ENCODE data around the gene COBL.

The COBL gene

DNA sequence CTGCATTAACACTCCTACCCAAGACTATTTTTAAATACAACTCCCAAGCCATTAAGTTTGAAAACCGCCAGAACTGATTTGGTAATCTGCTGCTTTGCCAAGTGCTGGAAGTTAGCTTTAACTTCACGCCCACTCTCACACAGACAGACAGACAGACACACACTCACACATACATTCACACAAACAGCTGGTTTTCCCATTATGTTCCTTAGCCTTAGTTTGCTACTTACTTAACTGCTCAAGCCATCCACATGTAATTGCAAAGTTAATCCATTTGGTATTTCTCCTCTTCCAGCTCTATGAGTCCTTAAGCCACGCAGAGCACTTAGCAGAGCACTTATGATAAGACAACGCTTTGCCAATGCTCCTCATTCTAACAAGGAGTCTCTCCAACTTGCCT lies 8.3 kb downstream of the COBL start:
- DNase-seq (ENCODE audit: low read depth in 1 of 2, low spot score in 1 of 2): no peak

DNA sequence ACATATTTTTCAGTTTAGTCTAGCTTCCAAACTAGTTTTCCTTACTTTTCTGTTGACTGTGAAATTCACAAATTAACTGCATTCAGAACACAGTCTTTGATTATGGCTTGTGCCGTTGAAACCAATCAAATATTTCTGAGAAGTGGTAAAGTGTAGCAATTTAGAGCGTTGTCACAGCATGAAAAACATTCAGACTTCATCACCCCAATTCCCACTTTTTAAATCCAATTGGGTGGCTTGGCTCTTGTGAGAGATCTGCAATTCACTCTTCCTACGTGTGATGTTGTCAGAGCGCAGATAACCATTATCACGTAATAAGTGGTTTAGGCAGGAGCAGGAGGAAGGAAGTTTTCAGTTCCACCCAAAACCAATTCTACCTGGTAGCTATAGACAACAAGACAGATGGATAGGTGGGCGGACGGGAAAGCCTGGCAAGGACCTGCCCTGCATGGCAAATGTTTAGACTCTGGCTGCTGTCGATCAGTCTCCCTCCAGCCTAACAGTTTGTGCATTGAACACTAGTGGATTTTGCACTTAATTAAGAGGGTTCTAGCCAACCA lies 8.9 kb downstream of the COBL start:
- no peak for DNase-seq (ENCODE audit: low read depth in 1 of 2, low spot score in 1 of 2)

DNA sequence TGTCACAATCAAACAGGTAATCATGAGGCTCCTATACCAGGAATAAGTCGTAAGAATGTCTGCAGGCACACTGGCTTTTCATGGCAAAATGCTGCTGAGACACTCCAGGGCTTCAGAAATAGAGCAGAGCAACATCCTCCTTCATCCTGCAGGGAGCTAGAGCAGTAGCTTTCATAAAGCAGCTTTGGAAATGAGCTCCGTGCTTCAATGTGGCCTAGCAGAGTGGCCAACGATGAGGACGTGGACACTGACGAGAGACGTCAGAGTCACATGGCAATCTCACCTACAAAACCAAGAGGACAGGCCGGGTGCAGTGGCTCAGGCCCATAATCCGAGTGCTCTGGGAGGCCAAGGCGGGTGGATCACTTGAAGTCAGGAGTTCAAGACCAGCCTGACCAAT lies 9.8 kb downstream of the COBL start:
- DNase-seq (ENCODE audit: low read depth in 1 of 2, low spot score in 1 of 2): no peak

DNA sequence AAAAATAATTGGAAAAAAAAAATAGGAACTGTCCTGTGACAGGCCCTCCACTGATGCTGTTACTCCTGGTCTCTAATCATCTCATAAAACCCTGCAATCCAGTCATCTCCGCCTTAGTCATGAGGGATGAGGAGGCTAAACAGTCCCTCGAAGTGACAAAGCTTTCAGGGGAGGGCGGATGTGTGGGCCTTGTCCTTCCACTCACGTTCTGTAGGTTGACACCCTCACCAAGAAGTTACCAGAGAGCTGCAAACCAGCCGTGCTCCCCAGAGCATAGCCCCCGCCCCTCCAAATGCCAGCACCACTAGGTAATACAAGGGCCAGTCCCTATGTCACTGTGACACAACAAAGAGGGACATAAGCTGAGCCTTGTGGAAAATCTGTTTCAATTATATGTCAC lies 11.9 kb downstream of the COBL start:
- DNase-seq (ENCODE audit: low read depth in 1 of 2, low spot score in 1 of 2): no peak

GRCh38 chr7:51303142-51303525 lies 13.5 kb downstream of the COBL start:
- no peak for DNase-seq (ENCODE audit: low read depth in 1 of 2, low spot score in 1 of 2)

- no peak for DNase-seq (ENCODE audit: low read depth in 1 of 2, low spot score in 1 of 2)
Measured at GRCh38 chr7:51301806-51302205, 14.8 kb downstream of the COBL start.

DNA sequence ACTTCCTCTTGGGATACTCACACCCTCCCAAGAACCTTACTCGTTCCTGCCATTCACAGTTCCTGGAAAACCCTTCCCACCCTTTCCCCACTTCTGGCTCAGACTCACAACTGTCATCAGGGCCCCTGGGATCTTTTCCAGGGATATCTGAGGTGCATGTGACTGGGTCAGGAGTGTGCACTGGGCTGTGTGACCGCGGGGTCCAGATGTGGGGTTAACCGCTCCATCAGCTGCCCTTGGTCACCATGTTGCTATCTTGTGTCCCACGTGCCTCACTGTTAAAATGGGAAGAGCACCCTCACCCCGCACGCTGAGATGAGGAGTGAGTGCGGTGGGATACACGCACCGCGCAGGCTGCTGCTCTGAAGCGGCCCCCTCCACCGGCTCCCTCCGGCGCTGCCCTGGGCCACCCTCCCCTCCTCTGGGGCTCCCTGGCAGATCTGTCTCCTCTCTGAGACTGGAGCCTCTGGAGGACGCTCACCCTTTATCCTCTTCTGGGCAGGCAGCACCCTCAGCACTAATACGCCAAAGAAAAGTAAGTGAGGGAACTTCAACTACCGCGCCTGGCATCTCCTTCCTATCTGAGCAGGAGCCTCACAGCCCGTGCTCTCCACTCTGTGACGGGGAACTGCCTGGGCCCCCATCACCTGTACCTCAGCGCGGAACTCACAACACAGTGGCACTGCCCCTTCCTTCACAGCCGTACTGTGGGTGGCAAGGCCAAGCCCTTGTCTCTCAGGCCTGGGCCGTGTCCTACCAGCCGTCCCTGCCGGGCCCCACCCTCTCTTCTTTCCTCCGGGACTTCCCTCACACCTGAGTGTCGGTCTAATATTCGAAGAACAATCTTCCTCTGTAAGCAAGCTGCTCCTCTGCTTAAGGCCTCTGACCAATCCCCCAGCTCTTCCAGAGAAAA lies 15.6 kb downstream of the COBL start:
- no peak for DNase-seq (ENCODE audit: low read depth in 1 of 2, low spot score in 1 of 2)

- DNase-seq (ENCODE audit: low read depth in 1 of 2, low spot score in 1 of 2): no peak
Measured at GRCh38 chr7:51299391-51300133, 17.0 kb downstream of the COBL start.

DNA sequence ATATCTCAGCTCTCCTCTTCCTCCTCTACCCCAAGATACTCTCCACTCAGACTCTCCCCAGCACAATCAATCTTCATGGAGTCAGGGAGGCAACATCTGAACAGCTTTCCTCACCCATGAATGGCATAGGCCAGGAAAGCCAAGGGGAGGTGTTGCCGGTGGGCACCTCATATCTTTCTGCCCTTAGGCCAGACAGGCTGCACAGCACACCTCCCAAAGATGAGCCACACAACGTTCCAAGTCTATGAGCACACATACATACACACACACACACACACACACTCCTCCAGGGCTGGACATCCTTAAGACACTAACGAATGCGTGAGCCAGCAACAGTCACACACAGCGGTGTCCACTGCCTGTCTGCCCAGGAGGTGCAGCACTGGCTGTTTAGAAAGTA lies 17.7 kb downstream of the COBL start:
- DNase-seq (ENCODE audit: low read depth in 1 of 2, low spot score in 1 of 2): no peak

DNA sequence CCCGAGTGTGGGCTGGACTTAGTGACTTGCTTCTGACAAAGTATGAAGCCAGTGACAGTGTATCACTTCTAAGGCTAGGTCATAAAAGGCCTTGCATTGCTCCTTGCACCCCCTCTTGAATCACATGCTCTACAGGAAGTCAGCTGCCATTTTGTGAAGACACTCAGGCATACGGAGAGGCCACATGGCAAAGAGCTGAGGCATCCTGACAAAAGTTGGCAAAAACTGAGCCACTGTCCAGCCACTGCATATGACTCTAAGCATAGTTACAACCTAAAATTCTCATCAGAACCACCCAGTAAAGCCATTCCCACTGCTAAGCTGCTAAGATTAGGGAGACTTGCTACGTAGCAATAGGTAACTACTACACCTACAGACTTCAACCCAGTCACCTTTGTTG lies 18.6 kb downstream of the COBL start:
- DNase-seq (ENCODE audit: low read depth in 1 of 2, low spot score in 1 of 2): no peak

DNA sequence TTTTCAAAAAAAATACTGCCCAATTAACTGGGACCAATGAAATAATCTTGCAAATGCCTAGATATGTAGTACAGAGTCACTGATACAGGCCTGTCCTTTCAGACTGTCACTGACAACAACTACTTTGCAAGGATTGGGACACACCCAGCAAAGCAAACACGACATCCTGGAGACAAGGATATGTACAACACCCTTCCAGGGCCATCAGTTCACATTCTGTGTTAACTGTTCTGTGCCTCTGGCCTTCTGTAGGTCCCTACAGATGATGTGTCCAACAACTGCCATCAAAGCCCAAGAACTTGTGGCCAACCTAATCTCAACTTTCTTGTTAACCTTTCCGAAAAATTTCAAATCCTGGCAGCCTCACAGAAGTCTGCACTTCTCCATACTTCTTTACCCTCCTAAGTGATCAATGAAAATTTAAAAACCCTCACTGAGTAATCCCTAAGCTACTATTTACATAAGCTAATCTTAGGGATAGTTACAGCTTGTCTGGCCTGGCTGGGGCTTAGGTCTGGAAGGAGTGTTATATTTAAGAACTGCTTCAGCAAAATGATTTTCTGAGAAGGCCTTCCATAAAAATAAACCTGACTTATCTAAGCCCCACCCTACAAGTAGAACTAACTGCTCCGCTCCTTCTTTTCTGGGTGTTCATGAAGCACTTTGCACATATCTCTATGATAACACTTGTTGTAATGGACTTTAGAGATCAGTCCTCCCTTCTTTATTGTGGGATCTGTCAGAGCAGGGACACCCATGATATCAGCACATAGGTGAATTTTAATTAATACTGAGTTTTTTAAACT lies 21.0 kb downstream of the COBL start:
- no peak for DNase-seq (ENCODE audit: low read depth in 1 of 2, low spot score in 1 of 2)

GRCh38 chr7:51292596-51292995 lies 24.0 kb downstream of the COBL start:
- no peak for DNase-seq (ENCODE audit: low read depth in 1 of 2, low spot score in 1 of 2)

- DNase-seq (ENCODE audit: low read depth in 1 of 2, low spot score in 1 of 2): no peak
Measured at GRCh38 chr7:51290702-51291540, 25.7 kb downstream of the COBL start.

GRCh38 chr7:51290304-51290637 lies 26.3 kb downstream of the COBL start:
- DNase-seq (ENCODE audit: low read depth in 1 of 2, low spot score in 1 of 2): no peak

DNA sequence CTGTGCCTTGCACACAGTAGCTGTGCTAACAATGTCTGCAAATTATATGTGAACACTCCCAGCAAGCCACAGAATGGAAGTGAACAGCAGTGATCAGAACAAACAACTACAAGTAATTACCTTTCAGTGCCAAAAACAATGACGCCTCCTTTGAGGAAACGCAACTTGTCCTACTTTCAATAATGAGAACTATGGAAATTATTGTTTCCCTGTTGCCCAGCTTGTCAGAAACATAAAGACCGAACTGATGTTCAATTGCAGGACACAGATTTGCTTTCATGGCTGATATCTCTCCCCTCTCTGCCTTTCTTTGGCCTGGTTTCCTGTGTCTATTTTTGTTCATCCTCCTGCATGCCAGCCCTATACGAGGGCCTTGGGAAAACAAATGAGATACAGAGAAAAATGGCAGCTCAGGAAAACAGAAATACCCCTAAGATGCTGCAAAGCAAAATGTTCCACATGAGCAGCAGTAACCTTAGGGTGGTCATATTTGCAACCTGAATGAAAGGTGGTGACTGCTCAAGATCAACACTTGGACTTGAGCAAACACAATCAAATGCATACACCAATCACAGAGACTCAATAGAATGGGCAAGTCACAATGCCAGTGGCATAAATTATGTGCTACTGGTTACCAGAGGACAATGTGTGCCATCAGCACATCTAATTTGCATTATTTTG lies 26.8 kb downstream of the COBL start:
- no peak for DNase-seq (ENCODE audit: low read depth in 1 of 2, low spot score in 1 of 2)

DNA sequence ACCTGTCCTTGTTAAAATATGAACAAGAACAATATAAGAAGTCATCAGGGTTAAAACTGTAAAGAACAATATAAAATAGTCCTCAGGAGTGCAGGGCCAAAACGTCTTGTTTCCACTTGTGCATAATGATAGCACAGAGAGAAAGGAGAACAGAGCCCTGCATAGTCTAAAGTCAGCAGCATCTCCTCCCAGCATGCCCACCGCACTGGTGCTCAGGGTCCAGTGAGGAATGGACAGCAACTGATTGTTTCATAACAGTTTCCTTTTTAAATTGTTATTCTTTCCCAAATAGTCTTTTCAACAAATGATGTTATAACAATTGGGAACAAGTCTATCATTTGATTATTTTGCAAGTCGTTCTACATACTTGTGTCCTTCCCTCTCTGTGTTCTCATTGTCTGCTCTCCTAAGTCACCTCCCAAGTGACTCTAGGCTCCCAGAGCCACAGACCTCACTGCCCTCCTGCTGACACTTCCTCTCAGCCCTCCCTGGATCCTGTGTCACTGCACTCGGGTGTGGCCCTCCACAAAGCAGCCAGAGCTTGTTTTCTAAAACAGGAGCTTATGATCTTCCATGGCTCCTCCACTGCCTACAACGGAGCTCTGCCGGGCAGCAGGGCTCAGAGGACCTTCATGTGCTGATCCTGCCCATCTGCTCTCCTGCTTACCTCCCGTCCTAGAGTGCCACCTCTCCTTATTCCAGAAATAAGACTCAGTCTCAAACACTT lies 27.6 kb downstream of the COBL start:
- no peak for DNase-seq (ENCODE audit: low read depth in 1 of 2, low spot score in 1 of 2)

DNA sequence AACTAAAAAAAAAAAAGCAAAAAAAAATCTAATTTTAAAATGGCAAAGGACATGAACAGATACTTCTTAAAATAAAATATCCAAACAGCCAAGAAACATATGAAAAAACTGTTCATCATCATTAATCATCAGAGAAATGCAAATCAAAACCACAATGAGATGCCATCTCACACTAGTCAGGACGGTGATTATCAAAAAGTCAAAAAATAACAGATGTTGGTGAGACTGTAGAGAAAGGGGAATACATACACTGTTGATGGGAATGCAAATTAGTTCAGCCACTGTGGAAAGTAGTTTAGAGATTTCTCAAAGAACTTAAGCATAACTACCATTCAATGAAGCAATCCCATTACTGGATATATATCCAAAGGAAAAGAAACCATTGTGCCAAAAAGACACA lies 30.2 kb downstream of the COBL start:
- DNase-seq (ENCODE audit: low read depth in 1 of 2, low spot score in 1 of 2): no peak

GRCh38 chr7:51280156-51280555 lies 36.5 kb downstream of the COBL start:
- no peak for DNase-seq (ENCODE audit: low read depth in 1 of 2, low spot score in 1 of 2)

- no peak for DNase-seq (ENCODE audit: low read depth in 1 of 2, low spot score in 1 of 2)
Measured at GRCh38 chr7:51279391-51280023, 37.1 kb downstream of the COBL start.

All from activated CD4-positive, alpha-beta T cell treated with anti-CD3 and anti-CD28 coated beads, Interleukin-2, amount 50 U/mL, for 24 hours (primary cell).